LNCaP clone FGC (cell line): Measurements from ENCODE around the gene PSMA1.

Experiments
- DNase-seq: peaks from one replicate; pipeline ENCODE4 v3.0.0-alpha.2; 2011; ENCODE audit warnings: low read depth
- H3K4me3 ChIP-seq: 2 replicates; pipeline ENCODE4 v1.5.1; 2011; ENCODE audit warnings: mild to moderate bottlenecking, low read depth, low read length, control low read depth
- TF ChIP-seq, protein P1 (sequence below): IDR thresholded peaks from 2 replicates; pipeline ENCODE4 v1.5.1; 2012; ENCODE audit warnings: mild to moderate bottlenecking; ENCODE audit not compliant: control insufficient read depth, insufficient read depth; ENCODE audit errors: extremely low read depth

Gene PSMA1

DNA sequence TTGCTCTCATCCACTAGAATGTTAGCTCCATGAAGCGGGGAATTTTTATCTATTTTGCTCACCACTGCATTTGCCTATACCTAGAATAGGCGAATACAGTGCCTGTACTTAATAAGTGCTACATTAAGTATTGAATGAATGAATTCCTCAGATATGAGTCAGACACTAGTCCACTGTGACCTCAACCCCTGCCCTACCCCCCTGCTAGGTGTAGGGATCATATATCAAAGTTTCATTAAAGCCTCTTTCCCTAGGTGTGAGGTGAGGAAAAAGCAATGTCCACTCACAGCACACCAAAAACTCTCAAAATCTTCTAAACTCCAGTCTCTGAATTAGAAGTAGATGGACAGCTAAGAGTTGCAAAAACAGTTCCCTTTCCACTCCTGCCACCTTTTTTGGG lies 9.8 kb upstream of the PSMA1 start:
- no peak overlapping the region for H3K4me3 ChIP-seq
- no peak for DNase-seq
- TF ChIP-seq, protein P1, sequence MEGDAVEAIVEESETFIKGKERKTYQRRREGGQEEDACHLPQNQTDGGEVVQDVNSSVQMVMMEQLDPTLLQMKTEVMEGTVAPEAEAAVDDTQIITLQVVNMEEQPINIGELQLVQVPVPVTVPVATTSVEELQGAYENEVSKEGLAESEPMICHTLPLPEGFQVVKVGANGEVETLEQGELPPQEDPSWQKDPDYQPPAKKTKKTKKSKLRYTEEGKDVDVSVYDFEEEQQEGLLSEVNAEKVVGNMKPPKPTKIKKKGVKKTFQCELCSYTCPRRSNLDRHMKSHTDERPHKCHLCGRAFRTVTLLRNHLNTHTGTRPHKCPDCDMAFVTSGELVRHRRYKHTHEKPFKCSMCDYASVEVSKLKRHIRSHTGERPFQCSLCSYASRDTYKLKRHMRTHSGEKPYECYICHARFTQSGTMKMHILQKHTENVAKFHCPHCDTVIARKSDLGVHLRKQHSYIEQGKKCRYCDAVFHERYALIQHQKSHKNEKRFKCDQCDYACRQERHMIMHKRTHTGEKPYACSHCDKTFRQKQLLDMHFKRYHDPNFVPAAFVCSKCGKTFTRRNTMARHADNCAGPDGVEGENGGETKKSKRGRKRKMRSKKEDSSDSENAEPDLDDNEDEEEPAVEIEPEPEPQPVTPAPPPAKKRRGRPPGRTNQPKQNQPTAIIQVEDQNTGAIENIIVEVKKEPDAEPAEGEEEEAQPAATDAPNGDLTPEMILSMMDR: no peak

DNA sequence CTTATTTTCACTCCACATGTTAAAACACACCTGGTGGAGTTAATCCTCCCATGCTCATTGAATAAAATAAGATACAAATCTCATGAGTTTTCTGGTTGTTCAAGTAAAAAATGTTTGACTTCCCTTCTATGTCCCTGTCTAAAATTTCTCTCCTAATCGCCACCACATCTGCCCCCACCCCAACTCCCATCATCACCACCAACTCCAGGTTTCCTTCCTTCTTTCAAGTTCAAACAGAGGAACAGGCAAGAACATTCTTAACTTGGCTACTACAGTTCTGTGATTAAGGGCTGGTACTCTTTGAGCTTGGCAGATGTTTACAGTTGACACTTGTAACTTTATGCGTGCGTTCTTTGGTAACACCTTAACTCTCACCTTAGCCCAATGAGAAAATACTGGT lies 9.1 kb upstream of the PSMA1 start:
- TF ChIP-seq, protein P1: no peak
- no peak overlapping the region for H3K4me3 ChIP-seq
- no peak for DNase-seq

DNA sequence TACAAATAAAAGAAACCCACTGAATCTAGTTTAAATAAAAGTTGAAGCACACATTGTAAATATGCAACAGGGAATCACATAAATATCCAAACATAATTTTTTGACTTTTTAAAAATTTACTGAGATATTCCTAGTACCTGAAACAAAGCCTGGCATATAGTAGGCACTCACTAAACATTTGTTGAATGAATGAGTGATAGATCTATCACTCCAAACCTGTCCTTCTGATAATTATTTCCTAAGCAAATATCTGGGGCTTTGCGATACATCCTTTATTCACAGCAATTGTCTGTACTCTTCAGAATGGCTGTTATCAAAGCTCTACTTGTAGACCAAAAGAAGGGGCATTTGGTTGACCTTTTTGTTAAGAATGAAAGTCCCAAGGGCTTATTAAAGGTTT lies 2.6 kb upstream of the PSMA1 start:
- DNase-seq: no peak
- no peak overlapping the region for H3K4me3 ChIP-seq
- TF ChIP-seq, protein P1: no peak

DNA sequence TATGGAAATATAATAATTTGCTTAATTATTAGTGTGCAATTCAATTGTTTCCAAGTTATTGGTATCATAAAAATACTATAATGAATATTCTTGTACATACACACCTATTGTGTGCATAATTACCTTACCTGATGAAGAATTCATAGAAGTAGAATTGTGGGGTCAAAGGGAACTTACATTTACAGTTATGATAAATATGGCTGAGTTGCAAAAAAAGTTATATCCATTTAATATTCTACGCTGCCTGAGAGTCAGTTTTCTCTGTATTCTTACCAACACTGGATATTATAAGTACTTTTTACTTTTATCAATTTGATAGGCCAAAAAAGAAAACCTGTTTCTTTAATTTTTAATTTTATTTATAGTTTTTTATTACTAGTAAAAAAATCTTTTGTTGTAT lies 2.1 kb upstream of the PSMA1 start:
- H3K4me3 ChIP-seq: no peak overlapping the region
- TF ChIP-seq, protein P1: no peak
- no peak for DNase-seq

DNA sequence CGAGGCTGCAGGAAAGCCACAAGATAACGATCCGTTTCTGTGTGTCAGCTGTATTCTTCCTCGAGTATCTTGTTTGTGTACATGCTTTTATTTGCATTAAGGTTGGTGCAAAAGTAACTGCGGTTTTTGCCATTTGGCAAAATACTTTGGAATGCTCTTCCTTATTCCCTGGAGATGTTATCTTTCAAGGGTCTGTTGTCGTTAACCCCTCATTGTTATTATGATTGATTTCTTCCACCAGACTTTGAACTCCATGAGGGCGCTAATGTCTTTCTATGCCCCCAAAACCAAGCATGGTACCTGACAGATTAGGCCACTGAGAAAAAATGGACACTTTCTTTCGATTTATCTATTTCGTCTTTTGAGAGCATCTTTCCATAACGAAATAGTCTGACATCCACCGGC lies 563 bp upstream of the PSMA1 start:
- TF ChIP-seq, protein P1: no peak
- no peak for DNase-seq

DNA sequence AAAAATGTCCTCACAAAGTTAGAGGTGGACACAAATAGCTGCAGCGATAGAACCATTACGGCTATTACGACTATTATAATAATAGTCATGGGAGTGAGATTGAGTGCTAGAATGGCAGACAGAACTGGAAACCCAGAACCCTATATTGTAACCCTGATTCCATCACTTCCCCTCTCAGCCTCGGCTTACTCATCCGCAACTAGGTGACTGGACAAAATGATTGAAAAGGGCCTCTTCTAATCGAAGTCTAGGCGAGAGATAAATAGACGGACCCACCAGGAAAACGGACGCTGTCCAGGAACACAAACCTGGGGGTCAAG lies 629 bp downstream of the PSMA1 start:
- TF ChIP-seq, protein P1: no peak
- peak overlapping the region; percentile 96 for H3K4me3 ChIP-seq
- DNase-seq: no peak

More for the DNA sequence above, 563 bp upstream of the PSMA1 start:
- H3K4me3 ChIP-seq: peak overlapping the region; percentile 96

DNA sequence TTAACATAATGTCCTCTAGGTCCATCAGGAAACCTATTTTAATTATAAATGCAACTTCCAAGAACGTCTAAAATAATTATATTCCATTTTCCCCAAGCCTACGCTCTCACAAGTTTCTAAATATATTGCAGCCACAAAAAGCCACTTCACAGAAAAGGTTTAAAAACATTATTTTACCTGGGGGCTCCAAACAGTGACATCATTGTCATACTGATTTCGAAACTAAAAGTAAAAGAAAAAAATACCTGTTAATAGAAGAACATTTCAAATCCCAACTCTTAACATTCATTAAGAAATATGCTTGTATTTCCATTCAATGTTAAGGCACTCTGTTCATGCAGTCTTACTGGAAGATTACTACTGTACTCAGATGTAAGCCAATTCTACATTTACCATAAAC lies 1.4 kb downstream of the PSMA1 start:
- H3K4me3 ChIP-seq: peak overlapping the region; percentile 96
- DNase-seq: no peak
- TF ChIP-seq, protein P1: no peak
